ENCODE data around the gene MITF. TPM values are rescaled to one million over a fixed set of nuclear protein-coding genes. Genes with fewer than 3 reads are reported as not detected.
A peak's percentile ranks its signal among the peaks of the same experiment; 100 is the strongest.

The MITF gene
- total RNA-seq, 4 donors from 2014 or later: 19.4 to 35.3 (median 21.7) TPM

GRCh38 chr3:69764861-69765260, 25.6 kb downstream of the MITF start:
- Histone ChIP-seq H3K4me3 (peak overlapping the region; percentile 10), H3K27me3 (no peaks in the 10 kb centered on the region), H3K36me3 (no peaks in the 10 kb centered on the region), H3K9me3 (no peaks in the 10 kb centered on the region), H3K27ac (peak overlapping the region; percentile 56), H3K4me1 (peaks cover 71% of the 10 kb centered on the region)
- no peak for TF ChIP-seq CTCF (IDR thresholded peaks at IDR 0.05)
- DNase-seq (ENCODE audit: low spot score in 2 of 2): no peak
- 67% methylated on average over 3 of the region's 3 CpGs for WGBS

GRCh38 chr3:69766638-69767037, 27.4 kb downstream of the MITF start:
- Histone ChIP-seq H3K4me3 (no peak overlapping the region), H3K36me3 (no peaks in the 10 kb centered on the region), H3K27ac (no peak overlapping the region), H3K9me3 (no peaks in the 10 kb centered on the region), H3K4me1 (peaks cover 70% of the 10 kb centered on the region), H3K27me3 (no peaks in the 10 kb centered on the region)
- WGBS: 47% methylated on average over 3 of the region's 3 CpGs
- no peak for TF ChIP-seq CTCF (IDR thresholded peaks at IDR 0.05)
- TF ChIP-seq POLR2A (IDR thresholded peaks at IDR 0.05): no peak
- TF ChIP-seq EP300 (IDR thresholded peaks at IDR 0.05): no peak
- TF ChIP-seq POLR2AphosphoS5 (IDR thresholded peaks at IDR 0.05): no peak
- no peak for DNase-seq (ENCODE audit: low spot score in 2 of 2)

- TF ChIP-seq POLR2A (IDR thresholded peaks at IDR 0.05) (no peak), CTCF (IDR thresholded peaks at IDR 0.05) (no peak), EP300 (IDR thresholded peaks at IDR 0.05) (no peak), POLR2AphosphoS5 (IDR thresholded peaks at IDR 0.05) (no peak)
- H3K4me3 ChIP-seq: no peak overlapping the region
- 34% methylated on average over 5 of the region's 5 CpGs for WGBS
- H3K36me3 ChIP-seq: no peaks in the 10 kb centered on the region
- no peaks in the 10 kb centered on the region for H3K27me3 ChIP-seq
- H3K9me3 ChIP-seq: no peaks in the 10 kb centered on the region
- peaks cover 66% of the 10 kb centered on the region for H3K4me1 ChIP-seq
- peak in 1 of 2 donors; percentile 81 for DNase-seq (ENCODE audit: low spot score in 2 of 2)
- H3K27ac ChIP-seq: no peak overlapping the region
These were observed 28.3 kb downstream of the MITF start for GRCh38 chr3:69767571-69767970.

- no peaks in the 10 kb centered on the region for H3K9me3 ChIP-seq
- 50% methylated on average over 2 of the region's 2 CpGs for WGBS
- TF ChIP-seq POLR2AphosphoS5 (IDR thresholded peaks at IDR 0.05): no peak
- no peak for TF ChIP-seq POLR2A (IDR thresholded peaks at IDR 0.05)
- no peak for TF ChIP-seq CTCF (IDR thresholded peaks at IDR 0.05)
- no peak for TF ChIP-seq EP300 (IDR thresholded peaks at IDR 0.05)
- H3K36me3 ChIP-seq: no peaks in the 10 kb centered on the region
- H3K4me3 ChIP-seq: no peak overlapping the region
- H3K27me3 ChIP-seq: no peaks in the 10 kb centered on the region
- peaks cover 60% of the 10 kb centered on the region for H3K4me1 ChIP-seq
- no peak overlapping the region for H3K27ac ChIP-seq
- no peak for DNase-seq (ENCODE audit: low spot score in 2 of 2)
These were observed 29.2 kb downstream of the MITF start for GRCh38 chr3:69768438-69768837.

- no peaks in the 10 kb centered on the region for H3K36me3 ChIP-seq
- no peak for DNase-seq (ENCODE audit: low spot score in 2 of 2)
- peaks cover 54% of the 10 kb centered on the region for H3K4me1 ChIP-seq
- no peak overlapping the region for H3K27ac ChIP-seq
- no peaks in the 10 kb centered on the region for H3K27me3 ChIP-seq
- H3K9me3 ChIP-seq: no peaks in the 10 kb centered on the region
- TF ChIP-seq POLR2AphosphoS5 (IDR thresholded peaks at IDR 0.05) (no peak), EP300 (IDR thresholded peaks at IDR 0.05) (no peak), POLR2A (IDR thresholded peaks at IDR 0.05) (no peak), CTCF (IDR thresholded peaks at IDR 0.05) (no peak)
- no peak overlapping the region for H3K4me3 ChIP-seq
These were observed 31.0 kb downstream of the MITF start for GRCh38 chr3:69770219-69770618.

Data from suprapubic skin (tissue), 4 donors.